ENCODE data around the gene SMAD1. TPM values are rescaled to one million over a fixed set of nuclear protein-coding genes. Genes with fewer than 3 reads are reported as not detected.
"Not testable (repeated sequence)": the region's sequence is repeated elsewhere in the genome, so short reads cannot be mapped to it uniquely, and the experiment has no call there.

Gene SMAD1
- total and polyA plus RNA-seq, 5 donors: 2.8 to 12.0 (median 9.4) TPM

DNA sequence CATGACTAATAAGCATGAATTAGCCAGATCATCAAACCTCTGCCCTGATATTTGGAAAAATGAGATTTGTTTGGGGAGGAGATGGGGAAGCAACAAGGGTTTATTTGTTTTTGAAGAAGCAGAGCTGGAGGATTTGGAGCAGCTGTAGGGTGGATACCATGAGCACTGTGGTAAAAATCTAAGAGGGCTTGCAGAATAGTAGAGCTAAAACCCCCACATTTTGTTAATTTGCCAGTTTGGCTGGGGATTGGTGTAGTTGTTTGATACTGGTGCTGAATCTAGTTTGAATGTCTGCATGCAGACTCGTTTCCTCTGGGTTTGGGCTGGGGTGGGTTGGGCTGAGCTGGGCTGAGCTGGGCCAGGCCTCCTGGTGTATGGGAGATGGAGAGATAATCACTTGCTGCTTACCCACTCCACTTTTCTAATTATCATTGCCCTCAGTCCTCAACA is 43.7 kb downstream of the SMAD1 start:
- Histone ChIP-seq H3K27ac (ENCODE audit: low read length) (no peak overlapping the region), H3K27me3 (ENCODE audit: control insufficient read depth, insufficient read depth) (no peaks in the 10 kb centered on the region), H3K9me3 (ENCODE audit: control insufficient read depth, low read length) (no peaks in the 10 kb centered on the region), H3K4me1 (ENCODE audit: control insufficient read depth, insufficient read depth, low read length) (no peaks in the 10 kb centered on the region), H3K4me3 (ENCODE audit: low read length) (no peak overlapping the region)
- DNase-seq (no peak), ATAC-seq (peak in 1 of 2 donors; percentile 51)
- WGBS: 32% methylated on average over 1 of the region's 1 CpG
- intact Hi-C loops (cut with DNase I): no loop called here

- 97% methylated on average over 10 of the region's 10 CpGs for WGBS
- no peak overlapping the region for H3K27ac ChIP-seq (ENCODE audit: low read length)
Measured at GRCh38 chr4:145527773-145528172, 46.1 kb downstream of the SMAD1 start.

DNA sequence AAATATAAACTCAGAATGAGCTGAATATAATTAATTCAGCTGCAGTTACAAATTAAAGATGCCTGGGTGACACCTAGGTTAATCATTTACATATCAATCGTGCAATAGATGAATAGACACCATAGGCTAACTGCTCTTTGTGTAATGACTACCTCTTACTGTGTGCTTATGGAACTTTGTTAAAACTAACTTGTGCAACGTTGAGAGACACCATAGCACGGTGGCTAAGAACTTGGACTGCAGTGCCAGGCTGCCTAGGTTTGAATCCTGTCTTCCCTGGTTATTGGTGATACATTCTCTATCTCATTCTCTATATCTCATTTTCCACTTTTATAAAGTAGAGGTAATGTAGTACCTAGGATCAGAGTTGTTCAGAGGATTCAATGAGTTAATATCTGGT is 46.9 kb downstream of the SMAD1 start:
- no peaks in the 10 kb centered on the region for H3K9me3 ChIP-seq (ENCODE audit: control insufficient read depth, low read length)
- ATAC-seq (no peak), DNase-seq (no peak)
- H3K4me1 ChIP-seq (ENCODE audit: control insufficient read depth, insufficient read depth, low read length): peaks cover 7% of the 10 kb centered on the region
- WGBS: 94% methylated on average over 3 of the region's 3 CpGs
- no peak overlapping the region for H3K27ac ChIP-seq (ENCODE audit: low read length)
- intact Hi-C loops (cut with DNase I): no loop called here
- H3K27me3 ChIP-seq (ENCODE audit: control insufficient read depth, insufficient read depth): no peaks in the 10 kb centered on the region
- H3K4me3 ChIP-seq (ENCODE audit: low read length): no peak overlapping the region

More at GRCh38 chr4:145527773-145528172, 46.1 kb downstream of the SMAD1 start:
- ATAC-seq (no peak), DNase-seq (no peak)
- Histone ChIP-seq H3K27me3 (ENCODE audit: control insufficient read depth, insufficient read depth) (no peaks in the 10 kb centered on the region), H3K4me1 (ENCODE audit: control insufficient read depth, insufficient read depth, low read length) (peaks cover 7% of the 10 kb centered on the region), H3K4me3 (ENCODE audit: low read length) (no peak overlapping the region), H3K9me3 (ENCODE audit: control insufficient read depth, low read length) (no peaks in the 10 kb centered on the region)
- intact Hi-C loops (cut with DNase I): no loop called here

DNA sequence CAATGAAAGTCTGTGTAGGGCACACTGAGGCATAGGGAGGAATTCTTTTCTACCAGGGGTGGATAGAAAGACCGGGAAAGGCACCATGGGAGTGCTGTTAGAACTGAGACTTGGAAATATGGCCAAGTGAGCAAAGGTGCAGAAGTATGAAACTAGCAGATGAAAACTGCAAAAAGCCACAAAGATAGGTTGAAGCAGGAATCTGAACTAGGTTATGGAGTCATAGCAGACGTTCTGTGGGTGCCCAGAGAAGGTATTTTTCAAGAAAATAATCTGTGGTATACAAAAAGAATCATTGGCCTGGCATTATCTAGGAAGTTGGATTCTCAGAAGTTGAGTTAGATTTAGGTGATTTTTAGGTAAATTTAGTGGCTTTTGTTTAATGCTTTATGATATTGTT is 48.5 kb downstream of the SMAD1 start:
- Histone ChIP-seq H3K27ac (ENCODE audit: low read length) (no peak overlapping the region), H3K4me3 (ENCODE audit: low read length) (no peak overlapping the region), H3K4me1 (ENCODE audit: control insufficient read depth, insufficient read depth, low read length) (peaks cover 7% of the 10 kb centered on the region), H3K27me3 (ENCODE audit: control insufficient read depth, insufficient read depth) (no peaks in the 10 kb centered on the region), H3K9me3 (ENCODE audit: control insufficient read depth, low read length) (no peaks in the 10 kb centered on the region)
- intact Hi-C loops (cut with DNase I): loop anchor here in 1 of 4 donors (10.0 kb wide), 1 partner anchor 45 kb away; the partner anchor contains the start of gene SMAD1
- ATAC-seq: no peak
- no peak for DNase-seq
- 91% methylated on average over 2 of the region's 2 CpGs for WGBS

- no peaks in the 10 kb centered on the region for H3K9me3 ChIP-seq (ENCODE audit: control insufficient read depth, low read length)
- no peak overlapping the region for H3K27ac ChIP-seq (ENCODE audit: low read length)
- H3K4me3 ChIP-seq (ENCODE audit: low read length): no peak overlapping the region
- no peaks in the 10 kb centered on the region for H3K27me3 ChIP-seq (ENCODE audit: control insufficient read depth, insufficient read depth)
- DNase-seq: no peak
- H3K4me1 ChIP-seq (ENCODE audit: control insufficient read depth, insufficient read depth, low read length): peaks cover 7% of the 10 kb centered on the region
- WGBS: 93% methylated on average over 1 of the region's 1 CpG
- intact Hi-C loops (cut with DNase I): loop anchor here in 1 of 4 donors (10.0 kb wide), 1 partner anchor 46 kb away; the partner anchor contains the start of gene SMAD1
- ATAC-seq: no peak
Measured at GRCh38 chr4:145530662-145531061, 49.0 kb downstream of the SMAD1 start.

GRCh38 chr4:145531223-145531622 is 49.6 kb downstream of the SMAD1 start:
- Histone ChIP-seq H3K4me3 (ENCODE audit: low read length) (no peak overlapping the region), H3K27ac (ENCODE audit: low read length) (no peak overlapping the region), H3K4me1 (ENCODE audit: control insufficient read depth, insufficient read depth, low read length) (peaks cover 7% of the 10 kb centered on the region), H3K27me3 (ENCODE audit: control insufficient read depth, insufficient read depth) (no peaks in the 10 kb centered on the region), H3K9me3 (ENCODE audit: control insufficient read depth, low read length) (no peaks in the 10 kb centered on the region)
- ATAC-seq (peak; percentile 43 to 55), DNase-seq (peak in 2 of 3 donors; percentile 35 to 43)
- WGBS: 53% methylated on average over 2 of the region's 2 CpGs
- intact Hi-C loops (cut with DNase I): loop anchor here in 1 of 4 donors (10.0 kb wide), 1 partner anchor 46 kb away; the partner anchor contains the start of gene SMAD1

- H3K27me3 ChIP-seq (ENCODE audit: control insufficient read depth, insufficient read depth): no peaks in the 10 kb centered on the region
- intact Hi-C loops (cut with DNase I): loop anchor here in 1 of 4 donors (10.0 kb wide), 1 partner anchor 47 kb away; the partner anchor contains the start of gene SMAD1
- no peaks in the 10 kb centered on the region for H3K9me3 ChIP-seq (ENCODE audit: control insufficient read depth, low read length)
- WGBS: 74% methylated on average over 5 of the region's 5 CpGs
- H3K4me3 ChIP-seq (ENCODE audit: low read length): no peak overlapping the region
- ATAC-seq: no peak
- peaks cover 7% of the 10 kb centered on the region for H3K4me1 ChIP-seq (ENCODE audit: control insufficient read depth, insufficient read depth, low read length)
- no peak for DNase-seq
- H3K27ac ChIP-seq (ENCODE audit: low read length): no peak overlapping the region
Measured at GRCh38 chr4:145531859-145532258, 50.2 kb downstream of the SMAD1 start.

GRCh38 chr4:145533001-145533400 is 51.3 kb downstream of the SMAD1 start:
- DNase-seq: no peak
- H3K4me3 ChIP-seq (ENCODE audit: low read length): no peak overlapping the region
- WGBS: 87% methylated on average over 4 of the region's 4 CpGs
- H3K4me1 ChIP-seq (ENCODE audit: control insufficient read depth, insufficient read depth, low read length): peaks cover 7% of the 10 kb centered on the region
- H3K9me3 ChIP-seq (ENCODE audit: control insufficient read depth, low read length): no peaks in the 10 kb centered on the region
- H3K27me3 ChIP-seq (ENCODE audit: control insufficient read depth, insufficient read depth): no peaks in the 10 kb centered on the region
- ATAC-seq: no peak
- intact Hi-C loops (cut with DNase I): loop anchor here in 1 of 4 donors (10.0 kb wide), 1 partner anchor 48 kb away; the partner anchor contains the start of gene SMAD1
- no peak overlapping the region for H3K27ac ChIP-seq (ENCODE audit: low read length)

DNA sequence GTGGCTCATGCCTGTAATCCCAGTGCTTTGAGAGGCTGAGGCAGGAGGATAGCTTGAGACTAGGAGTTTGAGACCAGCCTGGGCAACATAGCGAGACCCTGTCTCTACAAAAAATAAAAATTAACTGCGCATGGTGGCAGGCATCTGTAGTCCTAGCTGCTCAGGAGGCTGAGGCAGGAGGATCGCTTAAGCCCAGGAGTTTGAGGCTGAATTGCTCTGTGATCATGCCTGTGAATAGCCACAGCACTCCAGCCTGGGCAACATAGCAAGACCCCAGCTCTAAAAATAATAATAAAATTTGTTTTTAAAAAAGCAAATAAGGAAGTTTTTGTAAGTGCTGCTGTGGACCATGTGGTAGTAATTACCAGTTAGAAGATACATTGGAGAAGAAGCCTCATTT is 51.8 kb downstream of the SMAD1 start:
- not testable (repeated sequence) for DNase-seq; H3K4me1 ChIP-seq (ENCODE audit: control insufficient read depth, insufficient read depth, low read length); H3K27ac ChIP-seq (ENCODE audit: low read length); H3K9me3 ChIP-seq (ENCODE audit: control insufficient read depth, low read length); ATAC-seq; H3K4me3 ChIP-seq (ENCODE audit: low read length); H3K27me3 ChIP-seq (ENCODE audit: control insufficient read depth, insufficient read depth)
- 99% methylated on average over 3 of the region's 3 CpGs for WGBS
- intact Hi-C loops (cut with DNase I): loop anchor here in 1 of 4 donors (10.0 kb wide), 1 partner anchor 49 kb away; the partner anchor contains the start of gene SMAD1

GRCh38 chr4:145533961-145534360 is 52.3 kb downstream of the SMAD1 start:
- H3K9me3 ChIP-seq (ENCODE audit: control insufficient read depth, low read length): no peaks in the 10 kb centered on the region
- H3K27me3 ChIP-seq (ENCODE audit: control insufficient read depth, insufficient read depth): no peaks in the 10 kb centered on the region
- no peak overlapping the region for H3K27ac ChIP-seq (ENCODE audit: low read length)
- DNase-seq: no peak
- intact Hi-C loops (cut with DNase I): loop anchor here in 1 of 4 donors (10.0 kb wide), 1 partner anchor 49 kb away; the partner anchor contains the start of gene SMAD1
- no peak for ATAC-seq
- 93% methylated on average over 1 of the region's 1 CpG for WGBS
- H3K4me3 ChIP-seq (ENCODE audit: low read length): no peak overlapping the region
- H3K4me1 ChIP-seq (ENCODE audit: control insufficient read depth, insufficient read depth, low read length): peaks cover 7% of the 10 kb centered on the region

GRCh38 chr4:145535202-145535601 is 53.5 kb downstream of the SMAD1 start:
- Histone ChIP-seq H3K9me3 (ENCODE audit: control insufficient read depth, low read length) (no peaks in the 10 kb centered on the region), H3K27ac (ENCODE audit: low read length) (no peak overlapping the region), H3K4me3 (ENCODE audit: low read length) (no peak overlapping the region), H3K4me1 (ENCODE audit: control insufficient read depth, insufficient read depth, low read length) (peaks cover 7% of the 10 kb centered on the region), H3K27me3 (ENCODE audit: control insufficient read depth, insufficient read depth) (no peaks in the 10 kb centered on the region)
- ATAC-seq (no peak), DNase-seq (no peak)
- intact Hi-C loops (cut with DNase I): loop anchor here in 1 of 4 donors (10.0 kb wide), 1 partner anchor 50 kb away; the partner anchor contains the start of gene SMAD1
- WGBS: 90% methylated on average over 1 of the region's 1 CpG
